Kidney epithelial cell (primary cell): ENCODE data around the gene DBX1. TPM values are rescaled to one million over a fixed set of nuclear protein-coding genes. Genes with fewer than 3 reads are reported as not detected.
A peak's percentile ranks its signal among the peaks of the same experiment; 100 is the strongest.

Experiments
- DNase-seq: peaks from one replicate; pipeline ENCODE4 v3.0.0-alpha.2; 2010; ENCODE audit warnings: low read depth
- H3K27me3 ChIP-seq: 2 replicates; pipeline ENCODE4 v1.6.0; 2011; ENCODE audit warnings: low read length; ENCODE audit not compliant: control insufficient read depth, insufficient read depth
- H3K36me3 ChIP-seq: 2 replicates; pipeline ENCODE4 v1.5.1; 2011; ENCODE audit warnings: low read length; ENCODE audit not compliant: control insufficient read depth, insufficient read depth
- H3K4me3 ChIP-seq: 2 replicates; pipeline ENCODE4 v1.5.1; 2011; ENCODE audit warnings: low read depth, mild to moderate bottlenecking, control low read depth, low read length
- CTCF ChIP-seq: IDR thresholded peaks from 2 replicates; pipeline ENCODE4 v1.5.1; 2011; ENCODE audit warnings: mild to moderate bottlenecking, moderate library complexity, low read length, control low read depth, inconsistent platforms; ENCODE audit not compliant: insufficient read depth, poor library complexity, severe bottlenecking
- total RNA-seq: library from RNA; depleted of rRNA; stranded (reverse); fragments of >200 nt; gene quantifications from 2 replicates; pipeline ENCODE4 v1.2.3, GENCODE V29; 2015

Gene DBX1
- total RNA-seq, 1 donor from 2014 or later: not detected

GRCh38 chr11:20154381-20154780 is 5.9 kb downstream of the DBX1 start:
- TF ChIP-seq CTCF: no peak
- Histone ChIP-seq H3K4me3 (no peak overlapping the region), H3K27me3 (peaks cover 56% of the 10 kb centered on the region), H3K36me3 (no peaks in the 10 kb centered on the region)
- no peak for DNase-seq

DNA sequence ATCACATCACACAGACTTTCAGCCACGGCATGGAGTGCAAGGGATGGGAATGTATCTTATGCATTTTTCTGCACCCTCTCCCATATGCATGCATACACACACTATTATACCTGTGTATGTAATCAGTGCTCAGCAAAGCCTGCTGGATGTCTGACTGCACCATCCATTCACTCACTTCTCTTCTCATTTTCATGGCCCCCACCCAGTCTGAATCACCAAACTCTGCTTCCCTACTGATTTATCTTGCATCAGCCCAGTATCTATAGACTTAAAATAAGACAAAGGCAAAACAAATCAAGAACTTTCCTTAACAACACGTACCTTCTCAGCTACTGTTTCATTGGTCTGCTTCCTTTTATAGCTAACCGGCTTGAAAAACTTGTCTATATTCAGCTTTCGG is 21.6 kb downstream of the DBX1 start:
- Histone ChIP-seq H3K4me3 (no peak overlapping the region), H3K36me3 (no peaks in the 10 kb centered on the region), H3K27me3 (no peaks in the 10 kb centered on the region)
- no peak for TF ChIP-seq CTCF
- DNase-seq: no peak

GRCh38 chr11:20137637-20138036 is 22.6 kb downstream of the DBX1 start:
- no peak for TF ChIP-seq CTCF
- no peak for DNase-seq
- no peak overlapping the region for H3K4me3 ChIP-seq

DNA sequence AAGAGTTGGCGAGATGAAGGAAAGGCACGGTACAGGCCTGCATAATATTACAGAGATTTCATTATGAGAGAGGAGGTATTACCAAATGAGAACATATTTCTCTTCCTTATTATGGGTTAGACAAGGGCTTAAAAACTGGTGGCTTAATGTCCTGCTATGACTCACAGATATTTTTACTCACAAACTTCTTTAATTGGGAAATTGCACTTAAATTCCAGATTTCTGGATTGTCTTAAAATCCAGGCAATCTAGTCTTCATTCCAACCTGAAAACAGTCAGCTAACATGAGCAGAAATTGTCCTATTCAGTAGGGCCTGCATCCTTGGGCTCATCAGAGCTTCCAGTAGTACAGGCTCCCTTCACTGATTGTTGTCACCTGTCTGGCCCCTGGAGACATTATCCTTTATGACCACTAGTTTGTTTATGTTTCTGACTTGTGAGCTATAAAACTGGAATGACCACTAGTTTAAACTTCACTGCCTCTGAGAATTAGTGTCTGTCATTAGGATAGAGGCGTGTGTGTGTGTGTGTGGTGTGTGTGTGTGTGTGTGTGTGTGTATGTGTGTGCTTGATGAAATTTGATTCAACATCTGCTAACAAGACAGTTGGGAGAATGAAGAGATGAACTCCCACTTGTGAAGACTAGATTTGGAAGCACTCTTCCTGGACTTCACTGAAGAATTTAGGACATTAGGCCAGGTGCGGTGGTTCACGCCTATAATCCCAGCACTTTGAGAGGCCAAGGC is 25.1 kb downstream of the DBX1 start:
- Histone ChIP-seq H3K36me3 (no peaks in the 10 kb centered on the region), H3K4me3 (no peak overlapping the region), H3K27me3 (no peaks in the 10 kb centered on the region)
- no peak for DNase-seq
- no peak for TF ChIP-seq CTCF

More at GRCh38 chr11:20137637-20138036, 22.6 kb downstream of the DBX1 start:
- H3K27me3 ChIP-seq: no peaks in the 10 kb centered on the region
- no peaks in the 10 kb centered on the region for H3K36me3 ChIP-seq

- DNase-seq: no peak
- H3K36me3 ChIP-seq: no peaks in the 10 kb centered on the region
- no peak overlapping the region for H3K4me3 ChIP-seq
- no peaks in the 10 kb centered on the region for H3K27me3 ChIP-seq
- no peak for TF ChIP-seq CTCF
Measured at GRCh38 chr11:20132667-20133039, 27.6 kb downstream of the DBX1 start.

DNA sequence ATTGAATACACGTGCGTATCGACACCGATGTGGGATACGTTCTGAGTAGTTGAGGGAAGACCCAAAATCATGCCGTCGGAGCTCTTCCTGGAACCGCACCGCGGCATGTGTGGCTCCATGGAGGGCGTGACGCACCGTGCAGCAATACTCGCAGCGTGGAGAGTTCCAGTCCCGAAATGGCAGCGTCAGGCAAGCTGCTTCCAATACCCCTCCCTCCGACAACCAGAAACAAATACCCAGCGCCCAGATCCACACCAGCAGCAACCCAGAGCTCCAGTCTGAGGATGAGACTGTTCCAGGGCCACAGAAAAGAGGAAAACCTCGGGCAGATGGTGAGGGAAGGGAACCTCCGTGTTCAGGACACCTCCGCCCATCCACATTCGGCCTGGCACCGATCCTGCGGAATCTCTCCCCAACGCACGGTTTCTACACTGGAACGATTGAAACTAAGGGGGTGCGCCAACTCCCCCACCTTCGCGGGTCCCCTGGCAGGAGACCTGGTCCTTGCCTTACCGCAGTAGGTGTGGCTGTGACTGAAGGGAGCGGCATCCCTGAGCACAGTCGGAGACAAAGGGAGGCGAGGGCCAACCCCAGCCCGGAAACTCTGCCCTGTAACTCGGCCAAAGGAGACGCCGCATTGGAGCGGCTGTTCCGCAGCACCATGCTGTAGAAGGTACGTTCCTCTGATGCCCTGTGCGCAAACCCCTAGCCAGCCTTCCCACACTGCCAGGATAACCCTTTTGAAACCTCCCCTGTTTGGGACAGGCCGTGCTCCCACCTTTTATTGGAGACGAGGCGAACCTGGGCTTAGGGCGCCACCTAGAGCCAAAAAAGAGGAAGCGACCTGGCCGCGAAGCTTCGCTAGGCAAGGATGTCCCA is 28.2 kb downstream of the DBX1 start:
- TF ChIP-seq CTCF: peak; percentile 95
- H3K4me3 ChIP-seq: peak overlapping the region; percentile 27
- no peaks in the 10 kb centered on the region for H3K27me3 ChIP-seq
- no peak for DNase-seq
- no peaks in the 10 kb centered on the region for H3K36me3 ChIP-seq
